SK-N-SH treated with all-trans-retinoic acid at 6 μM for 48 hours (cell line): ENCODE measurements around the gene ATP5F1C.

Experiments used
- OSR1 ChIP-seq: fragments of 250-450 bp; sonication (Bioruptor Pico); IDR thresholded peaks from 2 replicates; pipeline ENCODE4 v1.8.0; 2022; ENCODE audit warnings: moderate library complexity, mild to moderate bottlenecking, inconsistent platforms
- ZC3H10 ChIP-seq: fragments of 250-450 bp; sonication (Bioruptor Pico); IDR thresholded peaks from 2 replicates; pipeline ENCODE4 v1.5.1; 2021; ENCODE audit warnings: mild to moderate bottlenecking, moderate library complexity
- ZFP30 ChIP-seq: fragments of 450-650 bp; formaldehyde crosslinking; IDR thresholded peaks from 2 replicates; pipeline ENCODE4 v1.5.0; 2022; ENCODE audit warnings: mild to moderate bottlenecking, moderate library complexity
- ZNF70 ChIP-seq: fragments of 450-650 bp; formaldehyde crosslinking; IDR thresholded peaks from 2 replicates; pipeline ENCODE4 v1.5.0; 2020; ENCODE audit warnings: mild to moderate bottlenecking, moderate library complexity

DNA sequence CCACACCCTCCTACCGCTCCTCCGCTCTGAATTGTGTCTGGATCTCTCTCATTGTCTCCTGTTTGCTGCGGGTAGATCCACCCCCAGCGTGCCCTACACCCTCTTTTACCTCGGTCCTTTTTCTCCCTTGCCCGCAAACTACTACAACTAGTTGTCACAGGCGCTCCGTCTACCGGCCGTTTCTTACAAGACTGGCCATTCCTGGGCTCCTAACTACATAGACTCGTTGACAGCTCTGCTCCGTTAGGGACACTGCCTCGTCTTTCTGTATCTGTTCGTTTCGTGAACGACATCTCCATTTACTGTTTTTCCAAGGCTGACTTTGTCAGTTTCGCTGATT is 31.1 kb downstream of the ATP5F1C start:
- TF ChIP-seq OSR1 (CRISPR knock-in tag) = no peak
- no peak for TF ChIP-seq ZFP30 (CRISPR knock-in tag)
- no peak for TF ChIP-seq ZC3H10 (CRISPR knock-in tag)
- TF ChIP-seq ZNF70 (CRISPR knock-in tag) = no peak
